PC-3 (cell line): ENCODE data around the gene SNRPA. TPM values are rescaled to one million over a fixed set of nuclear protein-coding genes. Genes with fewer than 3 reads are reported as not detected.

Experiments
- ATAC-seq: fragments of 200-7000 bp; cut with Tn5 transposase; 2 replicates; pipeline ENCODE4 v1.9.1; 2020; ENCODE audit warnings: mild to moderate bottlenecking, moderate library complexity
- BruUV-seq: library from RNA; stranded (reverse); fragments of 400-500 nt; replicated peaks from 2 replicates; lab custom pipeline; 2021; lab: Mats Ljungman, UMichigan
- CTCF ChIA-PET: fragments of 300-600 bp; sonication (Branson Sonifier 250); formaldehyde crosslinking; loops from one replicate; lab custom pipeline; 2022; ENCODE audit warnings: antibody characterized with exemption; lab: Charles Lee
- POLR2A ChIA-PET: fragments of 300-600 bp; sonication (Branson Sonifier 250); formaldehyde crosslinking; loops from one replicate; lab custom pipeline; 2022; ENCODE audit warnings: antibody characterized with exemption; ENCODE audit not compliant: unreplicated experiment; lab: Charles Lee
- DNase-seq: peaks from one replicate; pipeline ENCODE4 v3.0.0-alpha.2; 2015
- H2AFZ ChIP-seq: fragments of 300-600 bp; sonication (generic); 2 replicates; pipeline ENCODE4 v1.6.0; 2016; ENCODE audit warnings: antibody characterized with exemption, low read length
- H3F3A ChIP-seq: fragments of 300-600 bp; sonication (generic); one replicate; pipeline ENCODE4 v1.6.0; 2017; ENCODE audit warnings: antibody characterized with exemption, low read length, control low read depth, mild to moderate bottlenecking; ENCODE audit not compliant: unreplicated experiment
- H3K27ac ChIP-seq: fragments of 300-600 bp; sonication (generic); 2 replicates; pipeline ENCODE4 v1.5.1; 2016; ENCODE audit warnings: mild to moderate bottlenecking, low read length
- H3K27me3 ChIP-seq: fragments of 300-600 bp; sonication (generic); 2 replicates; pipeline ENCODE4 v1.6.1; 2016; ENCODE audit warnings: low read length, mixed read lengths
- H3K36me3 ChIP-seq: fragments of 300-600 bp; sonication (generic); 2 replicates; pipeline ENCODE4 v1.6.1; 2016; ENCODE audit warnings: low read depth, mixed run types, low read length, mixed read lengths
- H3K4me1 ChIP-seq: fragments of 300-600 bp; sonication (generic); 2 replicates; pipeline ENCODE4 v1.5.1; 2016; ENCODE audit warnings: low read length; ENCODE audit not compliant: insufficient read depth
- H3K4me2 ChIP-seq: fragments of 300-600 bp; sonication (generic); 2 replicates; pipeline ENCODE4 v1.6.0; 2016; ENCODE audit warnings: low read length
- H3K4me3 ChIP-seq: fragments of 300-600 bp; sonication (generic); 2 replicates; pipeline ENCODE4 v1.5.1; 2016; ENCODE audit warnings: mild to moderate bottlenecking, low read length, mixed read lengths
- H3K79me2 ChIP-seq: fragments of 300-600 bp; sonication (generic); 2 replicates; pipeline ENCODE4 v1.6.1; 2017; ENCODE audit warnings: low read length, mixed read lengths
- H3K9ac ChIP-seq: fragments of 300-600 bp; sonication (generic); 2 replicates; pipeline ENCODE4 v1.6.0; 2016; ENCODE audit warnings: mild to moderate bottlenecking, low read length
- H3K9me2 ChIP-seq: fragments of 300-600 bp; sonication (generic); replicated peaks from 2 replicates; pipeline ENCODE4 v1.6.1; 2016; ENCODE audit warnings: mixed run types, low read length, mixed read lengths
- H3K9me3 ChIP-seq: fragments of 300-600 bp; sonication (generic); 2 replicates; pipeline ENCODE4 v1.6.1; 2016; ENCODE audit warnings: low read length, mixed read lengths
- H4K20me1 ChIP-seq: fragments of 300-600 bp; sonication (generic); 2 replicates; pipeline ENCODE4 v1.6.1; 2016; ENCODE audit warnings: low read length, mixed read lengths
- CTCF ChIP-seq: fragments of 300-600 bp; sonication (generic); conservative IDR thresholded peaks from 2 replicates; pipeline ENCODE4 v1.5.1; 2017; ENCODE audit warnings: antibody characterized with exemption, low read depth, mild to moderate bottlenecking, low read length
- EZH2 ChIP-seq: fragments of 300-600 bp; sonication (generic); IDR thresholded peaks from one replicate; pipeline ENCODE4 v1.6.1; 2017; ENCODE audit warnings: antibody characterized with exemption, mild to moderate bottlenecking, low read length; ENCODE audit not compliant: unreplicated experiment
- EZH2phosphoT487 ChIP-seq: fragments of 300-600 bp; sonication (generic); IDR thresholded peaks from 2 replicates; pipeline ENCODE4 v1.6.1; 2018; ENCODE audit warnings: mild to moderate bottlenecking, antibody characterized with exemption, low read length, borderline replicate concordance
- intact Hi-C: fragments of 100-400 bp; cut with micrococcal nuclease; formaldehyde crosslinking; loops from 2 replicates; pipeline ENCODE4 v1.9.0; 2023
- total RNA-seq: library from RNA; depleted of rRNA; stranded (reverse); fragments of >200 nt; gene quantifications from 2 replicates; pipeline ENCODE4 v1.2.3, GENCODE V29; 2014

SNRPA gene
- total RNA-seq, 1 experiment from 2014 or later = 243 TPM

- Histone ChIP-seq H3K9ac (no peak overlapping the region), H2AFZ (no peak overlapping the region), H3F3A (no peaks in the 10 kb centered on the region), H4K20me1 (no peaks in the 10 kb centered on the region), H3K4me2 (no peak overlapping the region), H3K36me3 (no peaks in the 10 kb centered on the region), H3K79me2 (no peaks in the 10 kb centered on the region), H3K4me1 (no peaks in the 10 kb centered on the region), H3K27ac (no peak overlapping the region), H3K27me3 (no peaks in the 10 kb centered on the region), H3K9me3 (no peaks in the 10 kb centered on the region), H3K9me2 (no peaks in the 10 kb centered on the region), H3K4me3 (no peak overlapping the region)
- no peak for TF ChIP-seq EZH2phosphoT487
- POLR2A ChIA-PET = no interaction called here
- no TSS peak for BruUV-seq
- no peak for ATAC-seq
- DNase-seq = no peak
- intact Hi-C loops = no loop called here
- CTCF ChIA-PET = no interaction called here
These were observed 8.1 kb upstream of the SNRPA start for GRCh38 chr19:40742886-40743285.

- ChIA-PET CTCF (no interaction called here), POLR2A (no interaction called here)
- no TSS peak for BruUV-seq
- Histone ChIP-seq H3K36me3 (no peaks in the 10 kb centered on the region), H3K4me1 (no peaks in the 10 kb centered on the region), H3K4me2 (no peak overlapping the region), H3K27ac (no peak overlapping the region), H3K79me2 (no peaks in the 10 kb centered on the region), H3K9me3 (no peaks in the 10 kb centered on the region), H3K9ac (no peak overlapping the region), H2AFZ (no peak overlapping the region), H3K4me3 (no peak overlapping the region), H3K9me2 (no peaks in the 10 kb centered on the region), H3K27me3 (no peaks in the 10 kb centered on the region), H4K20me1 (no peaks in the 10 kb centered on the region), H3F3A (no peaks in the 10 kb centered on the region)
- no peak for TF ChIP-seq CTCF
- no peak for TF ChIP-seq EZH2
- no peak for TF ChIP-seq EZH2phosphoT487
- DNase-seq (no peak), ATAC-seq (no peak)
- intact Hi-C loops = no loop called here
These were observed 7.1 kb upstream of the SNRPA start for GRCh38 chr19:40743926-40744325.

GRCh38 chr19:40744554-40745401, 6.2 kb upstream of the SNRPA start:
- Histone ChIP-seq H3K4me1 (peaks cover 6% of the 10 kb centered on the region), H3K4me2 (no peak overlapping the region), H3K79me2 (no peaks in the 10 kb centered on the region), H3K36me3 (no peaks in the 10 kb centered on the region), H3F3A (no peaks in the 10 kb centered on the region), H3K4me3 (no peak overlapping the region), H3K9me3 (no peaks in the 10 kb centered on the region), H3K27ac (no peak overlapping the region), H3K27me3 (no peaks in the 10 kb centered on the region), H4K20me1 (no peaks in the 10 kb centered on the region), H2AFZ (no peak overlapping the region), H3K9me2 (no peaks in the 10 kb centered on the region), H3K9ac (no peak overlapping the region)
- DNase-seq = no peak
- no peak for ATAC-seq
- intact Hi-C loops = no loop called here
- CTCF ChIA-PET = no interaction called here
- TF ChIP-seq EZH2phosphoT487 (no peak), CTCF (no peak), EZH2 (no peak)
- no TSS peak for BruUV-seq
- POLR2A ChIA-PET = no interaction called here
